ENCODE data around the gene SUSD2. TPM values are rescaled to one million over a fixed set of nuclear protein-coding genes. Genes with fewer than 3 reads are reported as not detected.

The SUSD2 gene
- total RNA-seq, 2 experiments from 2014 or later: 0.38 to 0.54 TPM

GRCh38 chr22:24156141-24156912 is 25.0 kb upstream of the SUSD2 start:
- no peaks in the 10 kb centered on the region for H3K79me2 ChIP-seq (ENCODE audit: insufficient read depth, low read depth, low read length)
- H3K36me3 ChIP-seq (ENCODE audit: insufficient read depth, low read length): no peaks in the 10 kb centered on the region
- peak overlapping the region; percentile 81 for H3K4me2 ChIP-seq (ENCODE audit: low read length)
- TF ChIP-seq CTCF (conservative IDR thresholded peaks at IDR 0.05; ENCODE audit: low read length): no peak
- no peak for TF ChIP-seq EZH2phosphoT487 (IDR thresholded peaks at IDR 0.05; ENCODE audit: borderline replicate concordance, low read depth, low read length)
- H2AFZ ChIP-seq (ENCODE audit: low read length): peak overlapping the region; percentile 35
- DNase-seq (ENCODE audit: low spot score): peak; percentile 76
- BruUV-seq (replicated peaks): no TSS peak
- no peaks in the 10 kb centered on the region for H4K20me1 ChIP-seq (ENCODE audit: insufficient read depth, low read length)
- no peaks in the 10 kb centered on the region for H3K9me3 ChIP-seq (ENCODE audit: low read length)
- ChIA-PET CTCF (ENCODE audit: unreplicated experiment) (interaction anchor here (1.0 to 1.4 kb wide), 2 partner anchors 9 to 18 kb away, joined by 3 to 4 read pairs; no protein-coding TSS in a partner anchor), POLR2A (interaction anchor here (1.0 to 2.5 kb wide), 4 partner anchors 9 to 146 kb away, joined by 3 to 14 read pairs (median 4); no protein-coding TSS in a partner anchor)
- peak overlapping the region; percentile 74 for H3K4me3 ChIP-seq (ENCODE audit: low read depth, low read length, poor library complexity, severe bottlenecking)
- H3K4me1 ChIP-seq (ENCODE audit: insufficient read depth, low read length, poor library complexity, severe bottlenecking): peaks cover 41% of the 10 kb centered on the region
- intact Hi-C loops (cut with micrococcal nuclease; ENCODE audit: unreplicated experiment): loop anchor here (10.0 kb wide), 2 partner anchors 92 to 302 kb away; partner anchors contain the start of gene SLC2A11
- no peaks in the 10 kb centered on the region for H3K9me2 ChIP-seq (ENCODE audit: insufficient read depth, low read length)
- H3K27ac ChIP-seq (ENCODE audit: low read depth, low read length, poor library complexity, severe bottlenecking): peak overlapping the region; percentile 81

DNA sequence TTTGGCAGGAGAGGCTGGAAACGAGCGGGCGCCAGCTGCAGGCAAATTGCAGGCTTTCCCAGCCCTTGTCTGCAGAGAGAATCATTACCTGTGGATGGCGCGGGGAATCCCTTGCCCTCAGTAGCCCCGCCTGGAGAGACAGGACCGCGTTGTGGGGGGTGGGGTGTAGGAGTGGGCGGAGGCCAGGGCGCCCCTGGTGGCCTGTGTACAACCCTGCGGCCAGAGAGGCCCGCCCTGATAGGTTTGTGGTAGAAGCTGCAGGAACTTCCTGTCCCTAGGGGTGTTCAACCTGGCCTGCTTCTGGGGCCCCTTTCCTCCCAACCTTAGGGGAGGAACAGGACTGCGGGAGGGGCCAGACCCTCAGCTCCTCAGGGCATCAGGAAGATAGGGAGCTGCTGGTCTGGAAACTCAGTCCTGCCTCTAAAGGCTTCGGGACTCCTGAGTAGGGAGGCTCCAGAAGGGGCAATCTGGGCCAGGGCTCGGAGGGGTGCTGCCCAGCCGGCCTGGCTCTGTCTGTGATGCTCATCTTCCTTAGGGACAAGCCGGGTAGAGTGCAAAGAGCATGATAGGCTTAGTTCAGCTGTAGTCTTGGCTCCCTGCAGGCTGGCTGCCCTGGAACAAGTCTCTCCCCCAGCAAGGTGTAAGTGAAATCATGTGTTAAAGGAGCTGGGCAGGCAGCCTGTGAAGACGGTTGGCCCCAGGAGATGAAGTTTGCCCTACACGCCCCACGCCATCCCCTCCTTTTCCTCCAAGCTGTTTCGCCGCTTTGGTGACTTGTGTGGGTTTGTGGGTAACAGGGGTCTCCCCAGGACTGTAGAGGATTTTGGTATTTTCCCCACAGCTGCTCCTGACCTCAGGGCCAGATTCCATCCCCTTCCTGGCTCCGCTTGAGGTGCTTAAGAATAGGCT is 24.1 kb upstream of the SUSD2 start:
- DNase-seq (ENCODE audit: low spot score): peak; percentile 96
- H3K36me3 ChIP-seq (ENCODE audit: insufficient read depth, low read length): no peaks in the 10 kb centered on the region
- H2AFZ ChIP-seq (ENCODE audit: low read length): peak overlapping the region; percentile 35; the same call in 1 of the 2 replicates
- no peak for TF ChIP-seq EZH2phosphoT487 (IDR thresholded peaks at IDR 0.05; ENCODE audit: borderline replicate concordance, low read depth, low read length)
- TF ChIP-seq CTCF (conservative IDR thresholded peaks at IDR 0.05; ENCODE audit: low read length): peak; percentile 90
- no peaks in the 10 kb centered on the region for H3K79me2 ChIP-seq (ENCODE audit: insufficient read depth, low read depth, low read length)
- H3K9me2 ChIP-seq (ENCODE audit: insufficient read depth, low read length): no peaks in the 10 kb centered on the region
- no TSS peak for BruUV-seq (replicated peaks)
- intact Hi-C loops (cut with micrococcal nuclease; ENCODE audit: unreplicated experiment): loop anchor here (10.0 kb wide), 2 partner anchors 92 to 302 kb away; partner anchors contain the start of gene SLC2A11
- ChIA-PET CTCF (ENCODE audit: unreplicated experiment) (interaction anchor here (0.6 to 1.4 kb wide), 6 partner anchors 8 to 85 kb away, joined by 3 to 7 read pairs (median 4); no protein-coding TSS in a partner anchor), POLR2A (interaction anchor here (0.6 to 2.5 kb wide), 6 partner anchors 10 to 147 kb away, joined by 3 to 14 read pairs (median 3); partner anchors contain the start of gene CABIN1)
- H3K9me3 ChIP-seq (ENCODE audit: low read length): no peaks in the 10 kb centered on the region
- peak overlapping the region; percentile 81 for H3K27ac ChIP-seq (ENCODE audit: low read depth, low read length, poor library complexity, severe bottlenecking)
- no peaks in the 10 kb centered on the region for H4K20me1 ChIP-seq (ENCODE audit: insufficient read depth, low read length)
- peaks cover 46% of the 10 kb centered on the region for H3K4me1 ChIP-seq (ENCODE audit: insufficient read depth, low read length, poor library complexity, severe bottlenecking)
- H3K4me2 ChIP-seq (ENCODE audit: low read length): peak overlapping the region; percentile 81
- peak overlapping the region; percentile 74 for H3K4me3 ChIP-seq (ENCODE audit: low read depth, low read length, poor library complexity, severe bottlenecking)
